ENCODE results near the gene IRX2. TPM values are rescaled to one million over a fixed set of nuclear protein-coding genes. Genes with fewer than 3 reads are reported as not detected.
A peak's percentile ranks its signal among the peaks of the same experiment; 100 is the strongest.

IRX2 gene
- total RNA-seq, 2 donors from 2014 or later: not detected

DNA sequence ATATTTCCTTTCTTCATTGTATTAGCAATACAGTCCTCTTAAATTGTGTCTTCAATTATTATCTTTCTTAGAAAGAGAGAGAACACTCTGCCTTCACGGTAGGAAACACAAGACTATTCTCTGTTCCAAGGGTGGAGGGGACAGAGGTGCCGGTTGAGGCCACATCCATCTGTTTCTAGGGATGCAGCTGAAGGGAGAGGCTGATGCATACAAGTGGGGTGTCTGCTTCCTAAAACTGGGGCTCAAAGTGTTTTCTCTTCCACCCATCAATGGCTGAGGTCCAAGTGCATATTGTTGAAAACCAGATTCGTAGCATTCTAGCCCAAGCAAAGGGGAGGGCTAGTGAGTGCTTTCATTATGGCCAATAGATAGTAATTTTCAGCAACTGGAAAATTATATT is 9.5 kb downstream of the IRX2 start:
- DNase-seq (ENCODE audit: low spot score) (no peak), ATAC-seq (no peak)
- no peaks in the 10 kb centered on the region for H3K36me3 Mint-ChIP-seq
- H3K27ac Mint-ChIP-seq: no peak overlapping the region
- H3K9me3 Mint-ChIP-seq: no peaks in the 10 kb centered on the region
- H3K4me1 Mint-ChIP-seq (ENCODE audit: low read depth in 2 of 2): no peaks in the 10 kb centered on the region
- no peak overlapping the region for H3K4me3 Mint-ChIP-seq
- H3K27me3 Mint-ChIP-seq: peaks cover 43 to 50% of the 10 kb centered on the region in 2 donors

GRCh38 chr5:2740876-2741555 is 10.5 kb downstream of the IRX2 start:
- Mint-ChIP-seq H3K27me3 (peaks cover 40 to 45% of the 10 kb centered on the region in 2 donors), H3K27ac (no peak overlapping the region), H3K4me3 (no peak overlapping the region), H3K9me3 (no peaks in the 10 kb centered on the region), H3K36me3 (no peaks in the 10 kb centered on the region), H3K4me1 (ENCODE audit: low read depth in 2 of 2) (no peaks in the 10 kb centered on the region)
- DNase-seq (ENCODE audit: low spot score) (no peak), ATAC-seq (no peak)

GRCh38 chr5:2740051-2740875 is 11.2 kb downstream of the IRX2 start:
- Mint-ChIP-seq H3K9me3 (no peaks in the 10 kb centered on the region), H3K4me3 (no peak overlapping the region), H3K36me3 (no peaks in the 10 kb centered on the region), H3K27ac (no peak overlapping the region), H3K4me1 (ENCODE audit: low read depth in 2 of 2) (no peaks in the 10 kb centered on the region), H3K27me3 (peaks cover 38 to 41% of the 10 kb centered on the region in 2 donors)
- no peak for DNase-seq (ENCODE audit: low spot score)
- no peak for ATAC-seq

GRCh38 chr5:2739360-2740050 is 12.0 kb downstream of the IRX2 start:
- ATAC-seq (peak; percentile 32 to 52), DNase-seq (ENCODE audit: low spot score) (no peak)
- Mint-ChIP-seq H3K36me3 (no peaks in the 10 kb centered on the region), H3K27ac (no peak overlapping the region), H3K27me3 (peaks cover 32 to 33% of the 10 kb centered on the region in 2 donors), H3K9me3 (no peaks in the 10 kb centered on the region), H3K4me1 (ENCODE audit: low read depth in 2 of 2) (no peaks in the 10 kb centered on the region), H3K4me3 (no peak overlapping the region)

GRCh38 chr5:2738700-2739359 is 12.6 kb downstream of the IRX2 start:
- ATAC-seq (peak in 1 of 2 donors; percentile 10), DNase-seq (ENCODE audit: low spot score) (no peak)
- Mint-ChIP-seq H3K4me3 (no peak overlapping the region), H3K9me3 (no peaks in the 10 kb centered on the region), H3K27ac (no peak overlapping the region), H3K4me1 (ENCODE audit: low read depth in 2 of 2) (no peaks in the 10 kb centered on the region), H3K27me3 (peaks cover 26 to 27% of the 10 kb centered on the region in 2 donors), H3K36me3 (no peaks in the 10 kb centered on the region)

GRCh38 chr5:2738156-2738699 is 13.2 kb downstream of the IRX2 start:
- H3K9me3 Mint-ChIP-seq: no peaks in the 10 kb centered on the region
- ATAC-seq (no peak), DNase-seq (ENCODE audit: low spot score) (no peak)
- no peak overlapping the region for H3K27ac Mint-ChIP-seq
- peaks cover 21 to 22% of the 10 kb centered on the region in 2 donors for H3K27me3 Mint-ChIP-seq
- H3K4me1 Mint-ChIP-seq (ENCODE audit: low read depth in 2 of 2): no peaks in the 10 kb centered on the region
- H3K4me3 Mint-ChIP-seq: no peak overlapping the region
- no peaks in the 10 kb centered on the region for H3K36me3 Mint-ChIP-seq

GRCh38 chr5:2737273-2738155 is 14.0 kb downstream of the IRX2 start:
- ATAC-seq: no peak
- H3K4me3 Mint-ChIP-seq: no peak overlapping the region
- H3K9me3 Mint-ChIP-seq: no peaks in the 10 kb centered on the region
- DNase-seq (ENCODE audit: low spot score): no peak
- no peak overlapping the region for H3K27ac Mint-ChIP-seq
- H3K36me3 Mint-ChIP-seq: no peaks in the 10 kb centered on the region
- no peaks in the 10 kb centered on the region for H3K4me1 Mint-ChIP-seq (ENCODE audit: low read depth in 2 of 2)
- peaks cover 20 to 22% of the 10 kb centered on the region in 2 donors for H3K27me3 Mint-ChIP-seq

GRCh38 chr5:2736872-2737271 is 14.6 kb downstream of the IRX2 start:
- no peaks in the 10 kb centered on the region for H3K4me1 Mint-ChIP-seq (ENCODE audit: low read depth in 2 of 2)
- no peaks in the 10 kb centered on the region for H3K36me3 Mint-ChIP-seq
- ATAC-seq: no peak
- no peaks in the 10 kb centered on the region for H3K9me3 Mint-ChIP-seq
- no peak for DNase-seq (ENCODE audit: low spot score)
- H3K27me3 Mint-ChIP-seq: peaks cover 16 to 22% of the 10 kb centered on the region in 2 donors
- no peak overlapping the region for H3K4me3 Mint-ChIP-seq
- H3K27ac Mint-ChIP-seq: no peak overlapping the region

- DNase-seq (ENCODE audit: low spot score): no peak
- Mint-ChIP-seq H3K36me3 (no peaks in the 10 kb centered on the region), H3K4me3 (no peak overlapping the region), H3K4me1 (ENCODE audit: low read depth in 2 of 2) (no peaks in the 10 kb centered on the region), H3K27me3 (peaks cover 8 to 15% of the 10 kb centered on the region in 2 donors), H3K9me3 (no peaks in the 10 kb centered on the region), H3K27ac (no peak overlapping the region)
- no peak for ATAC-seq
Measured at GRCh38 chr5:2735996-2736395, 15.5 kb downstream of the IRX2 start.

DNA sequence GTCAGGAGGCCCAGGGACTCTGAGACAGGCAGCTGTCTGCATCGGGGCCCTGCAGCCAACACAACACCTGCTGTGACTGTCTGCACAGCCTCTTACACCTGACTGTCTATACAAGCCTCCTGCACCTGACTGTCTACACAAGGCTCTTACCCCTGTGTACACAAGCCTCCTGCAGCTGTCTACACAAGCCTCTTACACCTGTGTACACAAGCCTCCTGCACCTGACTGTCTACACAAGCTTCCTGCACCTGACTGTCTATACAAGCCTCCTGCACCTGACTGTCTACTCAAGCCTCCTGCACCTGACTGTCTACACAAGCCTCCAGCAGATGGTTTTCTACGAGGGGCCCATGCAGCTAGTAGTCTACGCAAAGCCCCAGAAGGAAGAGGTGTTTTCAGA is 18.6 kb downstream of the IRX2 start:
- Mint-ChIP-seq H3K36me3 (no peaks in the 10 kb centered on the region), H3K27ac (no peak overlapping the region), H3K27me3 (peaks cover 7 to 10% of the 10 kb centered on the region in 2 donors), H3K4me3 (no peak overlapping the region), H3K9me3 (no peaks in the 10 kb centered on the region), H3K4me1 (ENCODE audit: low read depth in 2 of 2) (no peaks in the 10 kb centered on the region)
- no peak for DNase-seq (ENCODE audit: low spot score)
- ATAC-seq: peak; percentile 4 to 46

- ATAC-seq (no peak), DNase-seq (ENCODE audit: low spot score) (no peak)
- no peaks in the 10 kb centered on the region for H3K36me3 Mint-ChIP-seq
- no peaks in the 10 kb centered on the region for H3K4me1 Mint-ChIP-seq (ENCODE audit: low read depth in 2 of 2)
- H3K27me3 Mint-ChIP-seq: peaks cover 7 to 8% of the 10 kb centered on the region in 2 donors
- H3K27ac Mint-ChIP-seq: no peak overlapping the region
- no peak overlapping the region for H3K4me3 Mint-ChIP-seq
- no peaks in the 10 kb centered on the region for H3K9me3 Mint-ChIP-seq
Measured at GRCh38 chr5:2732004-2732403, 19.5 kb downstream of the IRX2 start.

DNA sequence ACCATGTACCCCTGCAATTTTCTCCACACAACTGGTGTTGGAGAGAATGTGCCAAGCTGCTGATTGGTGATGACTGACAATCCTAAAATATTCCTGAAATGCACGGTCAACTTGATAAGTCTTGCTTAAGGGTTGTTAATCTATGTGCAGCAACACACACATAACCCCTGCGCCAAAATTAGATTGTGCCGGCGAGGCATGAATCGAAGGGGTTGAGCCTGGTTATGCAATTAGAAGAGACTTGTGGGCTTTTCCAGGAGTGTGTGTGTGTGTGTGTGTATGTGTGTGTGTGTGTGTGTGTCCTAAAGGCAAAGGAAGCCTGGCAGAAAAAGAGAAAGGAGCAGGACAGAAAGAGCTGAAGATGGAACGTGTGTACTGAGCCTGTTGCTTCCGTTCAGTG is 22.3 kb downstream of the IRX2 start:
- ATAC-seq (no peak), DNase-seq (ENCODE audit: low spot score) (no peak)
- Mint-ChIP-seq H3K36me3 (no peaks in the 10 kb centered on the region), H3K4me3 (no peak overlapping the region), H3K27me3 (peaks cover 0 to 3% of the 10 kb centered on the region in 2 donors), H3K27ac (no peak overlapping the region), H3K9me3 (no peaks in the 10 kb centered on the region), H3K4me1 (ENCODE audit: low read depth in 2 of 2) (no peaks in the 10 kb centered on the region)

DNA sequence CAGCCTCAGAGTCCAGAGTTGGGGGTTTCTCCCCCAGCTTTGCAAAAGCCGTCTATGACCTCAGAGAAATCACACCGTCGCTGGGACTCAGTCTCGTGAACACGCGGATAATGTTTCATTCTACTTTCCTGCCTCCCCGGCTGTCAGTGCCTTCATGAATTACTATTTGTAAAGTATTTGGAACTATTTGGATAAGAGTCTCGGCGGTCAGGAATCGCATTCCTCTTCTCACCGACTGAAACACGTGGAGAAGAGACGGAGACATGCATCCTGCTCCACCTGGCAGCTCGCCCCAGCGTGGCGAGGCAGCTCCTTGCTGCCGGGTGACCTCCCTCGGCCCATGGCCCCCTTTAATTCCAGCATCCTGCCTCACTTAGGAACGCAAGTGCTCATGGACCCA is 23.9 kb downstream of the IRX2 start:
- Mint-ChIP-seq H3K9me3 (no peaks in the 10 kb centered on the region), H3K27ac (no peak overlapping the region), H3K4me3 (no peak overlapping the region), H3K36me3 (no peaks in the 10 kb centered on the region), H3K27me3 (peaks cover 0 to 3% of the 10 kb centered on the region in 2 donors), H3K4me1 (ENCODE audit: low read depth in 2 of 2) (no peaks in the 10 kb centered on the region)
- ATAC-seq: no peak
- DNase-seq (ENCODE audit: low spot score): no peak

Measured in natural killer cell treated with Interleukin-12 subunit alpha and Interleukin-12 subunit beta and Interleukin-15 and Interleukin-18, amount 100 ng/mL, for 72 hours (primary cell).